Right renal cortex interstitium (tissue), 3 donors: ENCODE measurements around the gene ARPC5. TPM values are rescaled to one million over a fixed set of nuclear protein-coding genes. Genes with fewer than 3 reads are reported as not detected.

Experiments
- DNase-seq, 3 donors: peaks; one replicate each; pipeline ENCODE4 v3.0.0-alpha.2; 2013; ENCODE audit warnings: low read depth in 3 of 3, low spot score in 2 of 3
- polyA plus RNA-seq, 3 donors: library from polyadenylated mRNA; unstranded; fragments of 120-200 nt; gene quantifications; one replicate each; pipeline ENCODE4 v1.2.1, GENCODE V29; 2013; ENCODE audit not compliant: insufficient read length in 3 of 3

The ARPC5 gene
- polyA plus RNA-seq, 3 donors, result 152 to 162 (median 153) TPM

DNA sequence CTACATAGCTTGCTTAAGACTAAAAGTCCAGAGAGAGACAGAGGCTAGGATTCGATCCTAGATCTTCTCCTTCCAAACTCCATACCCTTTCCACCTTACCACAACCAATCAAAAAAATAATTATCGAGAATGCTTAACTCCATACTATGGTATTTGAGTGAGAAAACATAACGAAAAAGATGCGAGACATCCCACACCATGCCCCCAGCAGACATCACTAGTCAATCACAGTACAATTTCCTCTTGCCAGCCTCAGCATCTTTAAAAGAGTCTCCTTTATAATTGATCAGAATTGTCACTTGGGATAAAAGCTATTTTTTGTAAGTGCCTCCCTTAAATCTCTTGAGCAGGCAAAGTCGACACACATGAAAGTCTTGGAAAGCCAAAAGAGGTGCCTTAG, 46.2 kb downstream of the ARPC5 start:
- DNase-seq, result no peak

DNA sequence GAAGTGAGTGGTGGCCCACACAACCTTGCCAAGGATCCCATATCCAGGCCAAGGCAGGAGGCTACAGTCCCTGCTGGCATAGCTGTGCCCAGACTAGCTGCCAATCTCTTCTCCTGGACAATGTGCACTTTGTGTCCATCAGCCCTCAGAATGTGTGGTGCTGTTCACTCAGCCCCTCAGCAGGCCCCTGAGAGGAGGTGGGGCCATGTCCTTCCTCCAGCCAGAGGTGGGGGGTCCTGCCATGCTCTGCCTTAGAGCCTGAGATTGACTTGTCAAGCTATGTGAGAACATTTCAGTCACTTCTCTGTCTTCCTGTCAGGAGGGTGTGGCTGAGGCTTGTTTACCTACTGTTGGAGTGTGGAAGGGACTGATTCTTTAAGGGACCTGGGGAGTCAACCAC, 46.8 kb downstream of the ARPC5 start:
- no peak for DNase-seq

- no peak for DNase-seq
Observed at GRCh38 chr1:183586926-183587325, 48.7 kb downstream of the ARPC5 start.

GRCh38 chr1:183586455-183586854, 49.1 kb downstream of the ARPC5 start:
- no peak for DNase-seq

- no peak for DNase-seq
Observed at GRCh38 chr1:183585038-183585437, 50.5 kb downstream of the ARPC5 start.

GRCh38 chr1:183584147-183584546, 51.4 kb downstream of the ARPC5 start:
- DNase-seq, result no peak

GRCh38 chr1:183583466-183583865, 52.1 kb downstream of the ARPC5 start:
- DNase-seq, result no peak

GRCh38 chr1:183582021-183582713, 53.4 kb downstream of the ARPC5 start:
- DNase-seq, result no peak

GRCh38 chr1:183580281-183580682, 55.3 kb downstream of the ARPC5 start:
- DNase-seq, result peak in 1 of 3 donors; percentile 24

DNA sequence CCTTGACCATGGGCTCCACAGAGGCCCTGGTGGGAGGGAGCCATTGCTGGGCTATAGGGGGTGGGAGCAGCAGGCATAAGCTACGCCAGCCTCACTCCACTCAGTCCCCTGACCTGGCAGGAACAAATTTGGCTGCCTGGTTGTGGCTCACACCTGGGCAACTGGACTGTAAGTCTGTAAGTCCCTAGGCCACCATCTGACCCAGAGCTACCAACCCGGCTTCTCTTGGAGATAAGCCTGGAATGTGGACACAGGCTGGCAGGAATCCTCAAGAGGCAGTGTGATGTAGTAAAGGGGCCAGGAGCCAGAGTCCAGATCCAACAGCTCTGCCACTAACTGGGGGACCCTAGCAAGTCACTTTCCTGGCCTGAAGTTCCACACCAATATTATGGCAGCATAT, 56.7 kb downstream of the ARPC5 start:
- DNase-seq, result no peak

GRCh38 chr1:183577897-183578465, 57.6 kb downstream of the ARPC5 start:
- no peak for DNase-seq

GRCh38 chr1:183576537-183576936, 59.0 kb downstream of the ARPC5 start:
- no peak for DNase-seq

DNA sequence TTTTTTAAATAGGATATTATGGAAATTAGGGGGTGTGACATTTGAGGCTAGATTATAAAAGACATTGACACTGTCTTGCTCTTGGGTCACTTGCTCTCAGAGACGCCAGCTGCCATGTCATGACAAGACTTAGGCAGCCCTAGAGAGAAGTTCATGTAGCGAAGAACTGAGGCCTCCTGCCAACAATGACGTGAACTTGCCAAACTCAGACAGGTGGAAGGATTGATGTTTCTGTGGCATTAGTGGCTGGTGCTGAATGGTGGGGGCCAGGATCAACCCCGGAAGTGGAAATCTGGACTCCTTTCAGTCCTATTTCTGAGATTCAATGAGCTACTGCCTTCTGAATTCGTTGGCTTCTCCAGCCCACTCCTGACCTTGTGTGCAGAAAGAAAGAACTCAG, 60.0 kb downstream of the ARPC5 start:
- DNase-seq, result no peak

DNA sequence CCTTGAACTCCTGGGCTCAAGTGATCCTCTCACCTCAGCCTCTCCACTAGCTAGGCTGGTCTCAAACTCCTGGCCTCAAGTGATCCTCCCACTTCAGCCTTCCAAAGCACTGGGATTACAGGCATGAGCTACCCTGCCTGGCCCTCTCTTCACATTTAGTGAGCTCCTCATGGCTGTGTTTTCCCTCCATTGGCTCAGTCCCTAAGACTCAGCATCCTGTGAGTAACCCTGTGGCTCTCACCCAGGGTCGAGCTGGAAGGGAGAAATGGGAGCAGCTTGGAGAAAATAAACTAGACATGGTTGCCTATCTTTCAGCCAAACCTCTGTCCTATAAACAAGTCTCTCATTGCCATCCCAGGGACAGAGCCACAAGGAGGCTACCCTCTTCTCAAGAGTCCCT, 62.9 kb downstream of the ARPC5 start:
- no peak for DNase-seq

- no peak for DNase-seq
Observed at GRCh38 chr1:183571678-183572268, 63.8 kb downstream of the ARPC5 start.

Other genes starting within 250 kb of the ARPC5 start
- gene NMNAT2, start 217.4 kb downstream of the ARPC5 start, polyA plus RNA-seq, result 1 to 10 TPM; 3.2 to 4.3 (median 3.4) TPM
- 10 to 100 TPM; 65.7 to 70.0 (median 66.9) TPM for gene SMG7, start 163.3 kb downstream of the ARPC5 start, polyA plus RNA-seq
- gene NCF2, start 45.3 kb downstream of the ARPC5 start, polyA plus RNA-seq, result 1 to 10 TPM; 2.6 to 3.1 (median 2.8) TPM
- not detected for gene APOBEC4, start 17.5 kb upstream of the ARPC5 start, polyA plus RNA-seq
- 10 to 100 TPM; 49.9 to 57.2 (median 51.9) TPM for gene RGL1, start 169.3 kb upstream of the ARPC5 start, polyA plus RNA-seq